Midbrain (tissue), 1 donor: ENCODE data around the gene LBX1.

Experiments
- DNase-seq: peaks from one replicate; lab custom pipeline; 2025; lab: John Stamatoyannopoulos, UW

Gene LBX1

DNA sequence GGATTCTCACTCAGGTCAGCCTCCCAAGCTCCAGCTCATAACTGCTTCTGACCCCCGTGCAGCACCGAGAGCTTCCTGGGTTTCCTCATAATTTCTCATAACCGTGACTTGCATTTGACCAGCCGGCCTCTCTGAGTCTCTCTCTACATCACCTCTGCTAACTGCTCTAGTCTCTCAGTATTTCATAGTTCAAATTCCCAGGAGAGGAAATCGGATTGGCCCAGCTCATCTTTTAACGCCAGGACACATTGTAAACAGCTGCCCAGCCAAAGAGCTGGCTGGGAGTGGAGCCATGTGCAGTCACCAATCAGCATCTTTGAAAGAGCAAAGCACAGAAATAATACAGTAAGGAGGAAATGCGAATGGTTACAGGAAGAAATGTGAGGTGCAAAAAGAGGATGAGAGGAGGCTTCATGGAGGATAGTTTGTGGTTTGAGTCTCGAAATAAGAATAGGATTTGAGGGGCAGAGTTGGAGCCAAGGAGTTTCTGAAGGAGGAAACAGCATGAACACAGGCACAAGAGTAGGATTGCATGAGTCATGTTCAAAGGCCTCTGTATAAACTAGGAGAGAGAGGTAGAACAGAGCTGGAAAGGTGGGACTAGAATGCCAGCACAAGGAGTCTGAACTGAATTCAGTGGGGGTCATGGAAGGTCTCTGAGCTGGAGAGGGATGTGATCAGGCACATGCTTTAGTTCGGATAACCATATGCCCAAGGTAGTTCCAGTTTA lies 15.2 kb upstream of the LBX1 start:
- no peak for DNase-seq

DNA sequence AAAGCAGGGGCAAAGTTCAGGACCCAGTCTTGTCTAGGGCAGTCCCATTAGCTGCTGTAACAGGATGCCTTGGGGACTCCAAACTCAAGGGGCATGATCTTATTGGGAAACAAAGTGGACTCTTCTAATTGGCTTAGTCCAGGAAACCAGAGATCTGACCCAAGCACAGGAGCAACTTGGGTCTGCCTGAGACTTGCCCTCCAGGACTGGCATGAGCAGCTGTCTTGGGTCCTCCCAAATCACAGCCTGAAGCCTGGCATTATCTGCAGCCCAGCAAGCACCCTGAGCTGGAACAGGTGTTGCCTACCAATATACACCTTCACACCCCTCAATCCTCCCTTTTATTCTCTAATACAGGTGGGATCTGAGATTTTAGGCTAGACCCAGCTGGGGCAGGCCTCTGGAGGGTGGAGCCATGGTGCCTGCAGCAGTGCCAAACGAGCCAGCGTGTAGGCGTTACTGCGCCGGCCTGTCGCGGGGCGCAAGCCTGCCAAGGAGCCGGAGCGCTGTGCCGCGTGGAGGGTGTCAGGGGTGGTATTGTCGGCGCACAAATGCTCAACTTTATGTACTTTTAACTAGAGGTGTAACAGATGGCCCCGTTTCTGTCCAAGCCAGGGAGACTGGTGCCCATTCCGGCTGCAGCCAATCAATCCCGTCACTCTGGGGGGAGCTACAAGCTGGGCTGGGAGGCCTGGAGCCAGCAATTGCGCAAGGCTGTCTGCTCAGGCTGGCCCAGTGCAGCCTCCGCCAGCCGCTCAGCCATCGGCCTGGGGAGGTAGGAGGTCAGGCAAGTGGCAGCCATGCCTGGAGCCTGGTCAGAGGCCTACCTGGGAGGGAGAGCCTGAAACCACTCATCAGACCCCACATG lies 12.8 kb upstream of the LBX1 start:
- DNase-seq = no peak

DNA sequence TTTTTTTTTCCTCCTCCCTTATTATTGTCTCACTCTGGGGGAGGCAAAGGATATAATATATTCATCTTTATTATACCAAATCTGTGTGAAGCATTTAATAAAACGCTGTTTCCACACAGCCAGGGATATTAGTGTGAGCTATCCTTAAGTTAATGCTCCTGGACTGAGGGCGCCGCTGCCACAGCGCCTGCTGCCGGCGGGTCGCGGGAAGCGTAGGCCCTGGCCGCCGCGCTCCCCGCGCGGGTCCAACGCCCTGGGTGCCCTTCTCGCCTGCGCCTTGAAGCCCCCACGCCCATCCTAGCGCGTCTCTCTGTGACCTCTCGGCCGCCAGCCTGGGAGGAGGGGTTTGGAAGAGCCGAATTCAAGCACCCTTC lies 9.5 kb upstream of the LBX1 start:
- DNase-seq = no peak

DNA sequence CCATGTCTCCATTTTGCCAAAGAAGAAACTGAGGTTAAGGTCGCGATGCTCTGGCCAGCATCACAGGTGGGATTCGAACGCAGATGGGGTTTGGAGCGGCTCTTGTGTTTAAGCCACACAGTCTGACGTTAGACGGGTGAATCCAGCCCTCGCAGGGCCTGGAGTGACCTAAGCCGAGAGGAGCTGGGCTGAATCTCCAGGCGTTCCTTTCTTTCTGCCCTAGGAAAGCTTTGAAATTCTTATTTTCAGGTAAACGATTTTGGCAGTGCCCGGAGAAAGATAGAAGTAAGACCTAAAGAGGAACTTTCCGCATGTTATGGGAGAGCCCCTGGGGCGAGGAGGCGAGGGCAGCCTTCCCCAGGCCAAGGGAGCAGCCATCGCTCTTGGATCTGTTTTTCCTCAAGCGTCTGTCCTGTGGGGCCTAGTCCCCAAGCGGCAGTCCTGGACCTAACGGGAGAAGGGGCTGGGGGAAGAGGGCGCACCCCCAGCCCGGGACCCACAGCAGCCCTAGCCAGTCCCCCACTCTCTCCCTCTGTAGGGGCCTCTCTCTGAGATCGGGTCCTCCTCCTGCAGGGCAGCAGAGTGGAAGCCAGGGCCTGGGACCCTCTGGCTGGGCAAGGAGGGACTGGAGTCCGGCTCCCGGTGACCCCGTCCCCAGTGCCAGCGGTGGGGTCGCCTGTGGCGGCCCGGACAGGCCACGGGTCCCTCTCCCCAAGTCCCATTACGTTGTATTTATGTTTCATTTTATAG lies 8.9 kb upstream of the LBX1 start:
- DNase-seq = no peak

DNA sequence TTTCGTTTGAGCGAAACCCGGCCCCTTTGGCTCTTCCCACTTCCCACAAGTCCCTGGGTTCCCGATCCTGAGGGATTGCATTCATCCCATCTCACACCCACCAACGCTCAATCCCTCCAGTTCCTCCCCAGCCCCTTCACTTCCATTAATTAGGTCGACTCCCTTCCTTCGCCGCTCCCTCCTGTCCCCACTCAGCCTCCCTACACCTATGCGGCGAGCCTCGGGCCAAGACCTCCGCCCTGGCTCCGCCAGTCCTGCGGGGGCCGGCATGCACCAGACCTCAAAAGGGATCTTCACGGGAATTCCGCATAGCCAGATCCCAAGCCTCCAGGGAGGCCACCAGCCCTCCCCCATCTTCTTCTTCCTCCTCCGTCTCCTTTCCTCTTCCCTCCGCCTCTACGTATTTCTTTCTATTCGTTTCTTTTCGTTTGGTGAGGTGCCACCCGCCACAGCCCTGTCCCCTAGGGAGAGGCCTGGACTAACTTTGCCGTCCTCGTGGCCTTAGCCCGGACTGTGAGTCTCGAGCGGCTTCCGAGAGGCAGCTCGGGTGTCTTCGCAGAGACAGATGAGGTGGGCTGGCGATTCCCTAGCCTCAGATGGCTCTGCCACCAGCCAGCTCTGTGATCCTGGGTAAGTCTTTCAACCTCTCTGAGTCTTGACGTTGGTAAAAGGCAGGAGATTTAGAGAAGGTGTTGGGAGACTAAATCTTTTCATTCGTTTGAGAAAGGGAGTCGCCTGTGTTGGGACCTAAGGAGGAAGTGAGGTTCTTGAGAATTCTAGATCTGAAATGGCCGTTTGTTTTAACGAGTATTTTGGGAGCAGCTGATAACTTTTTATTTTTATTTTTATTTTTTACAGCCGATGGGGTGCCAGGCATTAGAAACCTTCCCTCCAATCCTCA lies 8.1 kb upstream of the LBX1 start:
- no peak for DNase-seq

DNA sequence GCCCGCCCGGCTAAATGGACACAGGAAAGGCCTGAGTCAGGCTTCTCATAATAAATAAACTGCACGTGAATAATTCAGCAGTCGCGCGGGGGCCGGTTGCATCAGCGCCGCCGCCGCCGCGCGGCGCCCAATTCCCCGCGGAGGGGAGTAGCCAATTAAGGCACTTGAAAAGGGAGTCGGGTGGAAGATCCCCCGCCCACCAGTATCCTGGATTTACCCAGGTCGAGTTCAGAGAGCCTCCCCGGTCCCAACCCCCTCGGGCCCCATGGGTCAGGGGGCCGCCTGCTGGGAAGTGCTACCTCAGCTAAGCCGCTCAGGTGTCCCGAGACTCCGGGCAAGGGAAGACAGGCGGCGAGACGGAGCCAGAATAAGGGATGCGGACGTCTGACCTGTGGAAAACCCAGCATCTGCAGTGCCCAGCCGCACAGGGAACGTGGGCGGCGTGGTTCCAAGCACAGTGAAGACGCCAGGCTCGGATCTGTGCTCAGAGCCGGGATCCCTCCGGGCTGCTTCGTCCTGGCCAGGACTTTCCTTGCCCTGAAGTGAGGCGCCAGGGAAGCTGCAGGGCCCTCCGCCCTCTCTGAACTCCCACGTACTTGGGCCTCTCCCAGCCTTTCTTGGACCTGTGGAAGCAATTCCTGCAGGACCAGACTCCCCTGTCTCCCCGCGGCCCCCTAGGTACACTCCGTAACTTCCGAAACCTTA lies 7.3 kb upstream of the LBX1 start:
- no peak for DNase-seq

DNA sequence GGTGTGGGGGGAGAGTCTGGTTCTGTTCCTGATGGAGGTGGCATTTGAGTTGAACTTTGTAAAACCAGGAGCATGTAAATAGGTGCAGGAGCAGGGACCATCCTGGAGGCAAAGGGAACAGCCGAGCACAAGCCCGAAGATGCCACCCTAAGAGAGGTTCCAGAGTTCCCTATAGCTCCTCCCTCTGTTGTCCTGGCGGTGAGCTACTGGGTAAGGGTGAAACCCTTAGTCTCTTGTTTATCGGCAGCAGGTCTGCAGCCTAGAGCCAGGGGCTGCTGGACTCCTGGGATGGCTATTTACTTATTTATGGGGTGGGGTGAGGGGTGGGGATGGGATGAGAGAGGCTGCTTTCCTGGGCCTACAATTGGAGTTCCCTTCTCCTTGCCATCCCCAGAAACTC lies 6.5 kb upstream of the LBX1 start:
- no peak for DNase-seq

DNA sequence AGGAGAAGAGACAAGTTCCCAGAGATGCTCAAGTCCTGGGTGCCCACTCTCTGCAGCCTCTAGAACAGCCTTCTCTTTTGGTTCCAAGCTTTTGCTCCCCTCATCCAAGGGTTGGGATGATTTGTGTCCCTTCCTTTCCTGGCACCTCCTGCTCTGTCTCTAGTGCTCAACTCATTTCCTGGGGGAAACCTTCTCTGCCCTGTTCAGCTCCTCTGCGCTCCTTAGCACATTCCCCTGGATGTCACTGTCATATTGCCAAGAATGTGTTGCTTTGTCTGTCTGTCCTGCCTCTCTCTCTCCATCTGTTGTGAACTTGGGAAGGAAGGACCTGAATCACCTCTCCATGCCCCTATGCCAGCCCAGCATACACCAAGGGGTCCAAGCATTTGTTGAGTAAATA lies 5.1 kb upstream of the LBX1 start:
- no peak for DNase-seq

DNA sequence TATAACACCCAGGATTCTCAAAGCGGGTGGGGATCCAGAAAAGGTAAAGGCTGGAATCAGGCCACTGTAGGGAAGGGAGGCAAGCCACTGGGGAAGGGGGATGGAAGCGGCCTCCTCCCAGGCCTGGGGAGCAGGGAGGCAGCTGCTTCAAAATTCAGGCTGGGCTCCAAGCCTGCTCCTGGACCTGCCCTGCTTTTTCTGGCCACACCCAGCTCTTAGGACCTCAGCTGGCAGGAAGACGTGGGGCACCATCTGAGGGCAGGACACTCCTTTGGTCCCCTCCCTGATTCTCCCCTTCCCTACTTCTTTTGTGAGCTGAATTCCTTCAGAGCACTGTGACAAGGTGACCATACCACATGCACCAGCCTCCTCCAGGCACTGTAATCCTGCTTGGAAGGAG lies 4.6 kb upstream of the LBX1 start:
- DNase-seq = no peak

DNA sequence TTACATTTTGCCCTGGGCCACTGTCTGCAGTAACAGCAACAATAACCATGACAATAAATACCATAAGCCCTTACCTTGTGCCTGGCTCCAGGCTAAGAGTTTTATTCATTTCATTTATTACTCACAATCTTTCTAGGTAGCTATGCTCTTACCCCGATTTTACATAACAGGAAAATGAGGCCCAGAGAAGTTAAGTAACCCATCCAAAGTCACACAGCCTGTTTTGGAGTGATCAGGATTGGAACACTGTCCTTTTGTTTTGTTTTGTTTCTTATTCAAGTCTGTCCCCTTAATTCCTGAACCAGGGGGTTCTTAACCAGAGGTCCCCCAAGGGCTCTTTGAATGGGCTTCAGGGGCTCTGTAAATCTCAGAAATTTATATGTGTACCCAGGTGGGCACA lies 4.2 kb upstream of the LBX1 start:
- DNase-seq = no peak

DNA sequence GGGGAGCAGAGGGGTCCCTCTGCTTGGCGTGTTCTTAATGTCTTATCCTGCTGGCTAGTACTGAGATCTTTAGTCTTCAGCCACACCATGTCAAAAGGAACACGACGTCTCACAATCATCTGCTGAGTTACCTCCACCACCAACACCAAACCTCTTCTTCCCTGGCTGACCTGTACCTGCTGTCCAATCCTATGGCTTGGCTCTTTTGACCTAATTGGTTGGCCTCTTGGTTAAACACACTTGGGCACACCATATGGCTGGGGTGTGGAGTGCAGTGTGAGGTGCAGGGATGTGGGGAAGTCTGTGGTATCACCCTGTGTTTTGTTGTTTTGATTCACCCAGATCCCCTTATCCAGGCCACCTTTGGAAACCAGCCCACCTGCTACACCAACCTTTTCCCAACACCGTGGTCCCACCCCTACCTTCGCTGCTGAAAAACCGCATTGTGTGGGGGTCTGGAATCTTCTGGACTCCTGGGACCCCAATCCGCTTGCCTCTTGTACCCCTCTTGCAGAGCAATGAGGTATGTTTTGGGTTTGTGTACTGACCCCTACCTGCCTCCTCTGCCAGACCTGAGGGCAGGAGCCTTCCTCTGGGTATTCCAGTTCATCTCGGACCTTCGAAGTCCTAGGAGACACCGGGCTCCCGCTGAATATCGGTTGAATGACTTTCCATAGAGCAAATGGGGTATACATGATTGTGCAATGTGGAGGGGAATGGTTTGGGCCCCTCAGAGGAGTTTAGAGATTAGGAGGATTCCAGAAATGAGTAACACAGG lies 2.8 kb upstream of the LBX1 start:
- DNase-seq = no peak

DNA sequence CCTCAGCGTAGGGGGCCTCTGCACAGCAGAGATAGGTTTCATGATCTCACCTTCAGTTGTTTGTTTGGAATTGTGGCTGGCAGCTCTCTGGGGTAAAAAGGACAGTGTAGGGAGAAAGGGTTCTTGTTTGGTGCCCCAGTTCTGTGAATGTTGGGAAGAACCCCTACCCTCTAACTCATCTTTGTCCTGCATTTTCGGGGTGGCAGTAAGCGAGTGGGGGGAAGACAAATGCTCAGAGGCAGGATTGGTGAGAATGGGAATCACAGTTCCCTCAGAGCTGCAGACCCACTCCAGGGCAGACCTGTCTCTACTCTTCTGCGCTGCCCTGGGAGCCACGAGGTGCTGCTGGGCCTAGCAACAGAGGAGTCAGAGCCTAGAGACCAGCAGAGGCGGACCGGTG lies 1.8 kb upstream of the LBX1 start:
- DNase-seq = no peak

DNA sequence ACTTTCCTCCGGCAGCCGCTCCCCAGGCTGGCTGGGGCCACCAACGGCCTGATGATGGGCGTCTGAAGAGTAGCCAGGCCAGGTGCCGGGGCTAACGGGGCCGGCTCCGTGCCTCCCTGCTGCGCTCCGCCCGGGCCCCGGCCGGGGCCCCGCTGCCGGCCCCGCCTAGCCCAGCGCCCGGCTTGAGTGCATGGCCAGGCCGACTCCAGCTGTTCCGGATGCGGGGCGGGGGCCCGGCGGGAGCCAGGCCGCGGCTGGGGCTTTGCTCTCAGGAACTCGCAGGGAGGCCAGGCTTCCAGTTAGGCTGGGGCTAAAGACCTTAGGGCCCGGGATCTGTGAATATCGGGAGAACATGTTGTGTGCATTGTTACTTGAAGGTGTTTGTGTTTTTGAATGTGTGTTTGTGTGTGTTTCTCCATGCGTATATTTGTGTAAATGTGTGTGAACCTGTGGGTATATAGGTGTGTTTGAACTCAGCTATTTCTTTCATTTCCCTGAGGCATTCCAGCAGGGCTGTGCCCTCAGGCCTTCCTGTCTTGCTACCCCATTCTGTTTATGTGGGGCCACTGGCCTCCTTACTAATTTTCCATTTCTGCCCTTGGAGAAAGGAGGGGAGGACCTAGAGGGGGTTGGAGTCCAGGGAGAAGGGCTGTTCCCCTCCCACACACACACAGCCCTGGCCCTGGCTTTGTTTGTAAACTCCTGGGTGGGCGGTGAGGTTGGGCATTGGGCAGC lies 1.1 kb upstream of the LBX1 start:
- DNase-seq = no peak

DNA sequence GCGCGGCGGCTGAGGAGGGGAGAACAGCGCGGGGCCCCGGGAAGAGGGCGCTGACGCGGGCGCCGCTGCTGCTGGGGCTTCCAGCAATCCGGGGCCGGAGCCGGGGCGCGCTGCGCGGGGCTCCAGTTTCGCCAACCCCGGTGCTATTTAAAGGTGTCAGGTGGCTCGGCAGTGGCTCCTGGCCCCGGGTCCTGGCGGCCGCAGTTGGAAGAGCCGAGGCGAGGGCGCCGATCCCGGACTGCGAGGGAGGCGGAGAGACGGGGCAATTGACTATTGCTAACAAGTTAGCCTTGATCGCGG lies 347 bp downstream of the LBX1 start:
- DNase-seq = no peak

DNA sequence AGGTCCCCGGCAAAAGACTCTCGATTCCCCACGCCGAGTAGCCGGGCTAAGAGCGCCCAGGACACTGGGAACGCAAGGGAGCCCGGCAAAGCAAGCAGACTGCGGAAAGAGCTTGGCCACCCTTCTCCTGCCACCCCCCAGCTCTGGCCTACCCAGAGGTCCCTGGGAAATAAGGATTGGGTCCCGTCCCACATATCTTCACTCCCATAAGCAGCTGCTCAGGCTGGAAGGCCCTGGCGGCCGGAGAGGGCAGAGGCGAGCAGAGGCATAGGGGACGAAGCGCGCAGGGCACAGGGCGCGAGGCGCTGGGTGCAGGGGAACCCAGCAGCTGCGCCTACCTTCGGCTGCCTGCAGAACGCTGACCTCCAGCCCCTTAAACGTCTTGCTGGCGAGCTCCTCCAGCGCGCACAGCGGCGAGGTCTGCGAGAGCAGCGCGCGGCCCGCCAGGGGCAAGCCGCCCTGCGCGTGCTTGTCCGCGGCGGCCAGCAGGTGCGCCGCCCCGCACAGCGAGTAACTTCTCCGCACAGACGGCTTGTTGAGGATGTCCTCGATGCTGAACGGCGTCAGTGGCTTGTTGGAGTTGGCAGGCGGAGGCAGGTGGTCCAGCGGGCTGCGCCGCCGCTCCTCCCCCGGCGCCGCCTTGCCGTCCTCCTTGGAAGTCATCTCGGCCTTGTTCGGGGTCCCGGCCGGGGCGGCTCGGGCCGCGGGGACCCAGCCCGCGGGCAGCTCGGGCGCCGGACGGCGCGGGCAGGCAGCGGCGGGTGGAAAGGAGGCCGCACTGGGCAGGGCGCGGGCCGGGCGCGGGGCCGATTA lies 904 bp downstream of the LBX1 start:
- no peak for DNase-seq

DNA sequence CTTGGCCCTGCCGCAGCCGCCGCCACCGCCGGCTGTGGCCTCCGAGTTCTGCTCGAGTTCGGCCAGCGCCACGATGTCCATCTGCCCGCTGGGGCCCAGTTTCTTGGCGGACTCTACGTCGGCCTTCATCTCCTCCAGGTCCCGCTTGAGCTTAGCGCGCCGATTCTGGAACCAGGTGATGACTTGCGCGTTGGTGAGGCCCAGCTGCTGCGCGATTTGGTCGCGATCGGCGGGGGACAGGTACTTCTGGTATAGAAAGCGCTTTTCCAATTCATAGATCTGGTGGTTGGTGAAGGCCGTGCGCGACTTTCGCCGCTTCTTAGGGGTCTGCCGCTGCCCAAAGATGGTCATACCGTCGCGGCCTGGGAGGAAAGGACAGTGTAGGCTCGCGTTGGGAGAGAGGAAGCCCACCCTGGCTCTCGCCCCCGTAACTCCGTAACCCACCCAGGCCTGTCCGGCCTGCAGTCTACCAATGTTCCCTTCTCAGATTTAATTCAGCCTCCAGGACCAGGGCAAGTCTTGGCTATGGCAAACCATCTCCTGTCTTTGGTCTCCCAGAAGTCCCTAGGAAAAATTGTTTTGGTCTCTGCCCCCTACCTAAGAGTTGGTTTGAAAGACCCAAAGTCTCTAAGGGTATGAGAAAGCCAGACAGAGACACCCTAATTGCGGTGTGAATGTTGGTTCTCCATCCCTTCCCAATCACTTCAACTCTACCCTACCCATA lies 1.7 kb downstream of the LBX1 start:
- DNase-seq = no peak

DNA sequence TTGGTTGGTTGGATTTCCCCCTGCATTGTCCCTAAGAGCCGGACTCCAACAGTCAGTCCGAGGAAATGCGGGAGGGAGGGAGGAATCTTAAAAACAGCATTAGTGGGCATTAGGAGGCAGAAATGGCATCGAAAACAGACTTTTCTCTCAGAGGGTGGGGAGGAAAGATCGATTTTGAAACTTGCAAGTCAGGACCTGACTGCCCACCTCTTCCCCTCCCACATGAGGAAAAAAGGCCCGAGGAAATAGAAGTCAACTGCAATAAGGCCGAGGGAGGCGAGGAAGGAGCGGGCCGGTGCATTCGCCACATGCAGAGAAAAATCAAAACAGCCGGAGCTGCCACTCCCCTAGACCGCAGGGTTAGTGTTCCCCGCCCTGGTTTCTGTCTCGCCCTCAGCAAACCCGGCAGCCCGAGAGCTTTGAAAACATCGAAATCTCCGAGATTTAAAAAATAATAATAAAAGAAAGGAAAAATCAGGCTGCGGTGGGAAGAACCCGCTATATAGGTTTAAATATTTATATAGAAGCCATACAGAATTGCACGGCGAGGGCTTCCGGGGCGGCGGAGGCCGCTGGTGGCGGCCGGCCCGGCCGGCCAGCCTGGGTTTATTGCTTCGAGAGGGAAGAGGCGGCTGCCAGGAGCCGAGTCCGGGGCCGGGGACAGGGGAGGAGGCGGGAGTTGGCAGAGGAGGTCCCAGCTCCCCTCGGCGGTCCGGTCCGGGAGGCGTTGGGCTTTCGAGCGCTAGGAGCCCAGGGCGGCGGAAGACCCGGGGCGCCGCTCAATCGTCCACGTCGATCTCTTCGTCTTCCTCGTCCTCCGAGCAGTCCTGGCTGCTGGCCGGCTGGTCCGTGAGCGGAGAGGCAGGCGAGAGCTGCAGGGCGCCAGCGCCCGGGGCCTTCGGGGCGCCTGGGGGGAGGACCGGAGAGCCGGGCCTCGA lies 2.5 kb downstream of the LBX1 start:
- DNase-seq = no peak
